GM23338 (cell line): Measurements from ENCODE around the gene UPK1A. TPM values are rescaled to one million over a fixed set of nuclear protein-coding genes. Genes with fewer than 3 reads are reported as not detected.
A peak's percentile ranks its signal among the peaks of the same experiment; 100 is the strongest.

ENCODE experiments used
- ATAC-seq: fragments of 200-7000 bp; cut with Tn5 transposase; 3 replicates; pipeline ENCODE4 v1.9.1; 2020
- DNase-seq: peaks from one replicate; pipeline ENCODE4 v3.0.0-alpha.2; 2015; ENCODE audit warnings: low spot score
- H2AFZ ChIP-seq: fragments of 200-600 bp; sonication (generic); 2 replicates; pipeline ENCODE4 v1.8.0; 2016; ENCODE audit warnings: antibody characterized with exemption, mild to moderate bottlenecking, moderate library complexity
- H3F3A ChIP-seq: fragments of 200-600 bp; sonication (generic); replicated peaks from 2 replicates; pipeline ENCODE4 v1.8.0; 2017; ENCODE audit warnings: antibody characterized with exemption, mixed run types, low read depth
- H3K27ac ChIP-seq: fragments of 200-600 bp; sonication (generic); 2 replicates; pipeline ENCODE4 v1.6.1; 2016; ENCODE audit warnings: low read depth
- H3K27me3 ChIP-seq: fragments of 200-600 bp; sonication (generic); 2 replicates; pipeline ENCODE4 v1.8.0; 2016; ENCODE audit warnings: mild to moderate bottlenecking, mixed run types, moderate library complexity; ENCODE audit not compliant: insufficient read depth
- H3K36me3 ChIP-seq: fragments of 200-600 bp; sonication (generic); 2 replicates; pipeline ENCODE4 v1.8.0; 2016; ENCODE audit warnings: mild to moderate bottlenecking; ENCODE audit not compliant: insufficient read depth
- H3K4me1 ChIP-seq: fragments of 200-600 bp; sonication (generic); 2 replicates; pipeline ENCODE4 v1.8.0; 2016; ENCODE audit warnings: mild to moderate bottlenecking, moderate library complexity; ENCODE audit not compliant: insufficient read depth
- H3K4me2 ChIP-seq: fragments of 200-600 bp; sonication (generic); 2 replicates; pipeline ENCODE4 v1.7.1; 2017; ENCODE audit warnings: mixed run types
- H3K4me3 ChIP-seq: fragments of 200-600 bp; sonication (generic); 2 replicates; pipeline ENCODE4 v1.6.1; 2016; ENCODE audit warnings: mixed run types
- H3K79me2 ChIP-seq: fragments of 200-600 bp; sonication (generic); replicated peaks from 2 replicates; pipeline ENCODE4 v1.8.0; 2017; ENCODE audit warnings: mild to moderate bottlenecking; ENCODE audit not compliant: insufficient read depth
- H3K9me2 ChIP-seq: fragments of 200-600 bp; sonication (generic); 2 replicates; pipeline ENCODE4 v1.8.0; 2017; ENCODE audit not compliant: insufficient read depth
- H4K20me1 ChIP-seq: fragments of 200-600 bp; sonication (generic); replicated peaks from 2 replicates; pipeline ENCODE4 v1.8.0; 2017; ENCODE audit warnings: mild to moderate bottlenecking; ENCODE audit not compliant: insufficient read depth
- H3K27ac Mint-ChIP-seq: 2 replicates; pipeline ENCODE4 v1.8.0; 2020; ENCODE audit warnings: inconsistent platforms, mild to moderate bottlenecking, moderate library complexity, mixed read lengths
- H3K27me3 Mint-ChIP-seq: 3 replicates; pipeline ENCODE4 v1.8.0; 2022; ENCODE audit warnings: low read depth, mild to moderate bottlenecking, moderate library complexity, mixed read lengths, inconsistent platforms; ENCODE audit not compliant: insufficient read depth, poor library complexity
- H3K36me3 Mint-ChIP-seq: 3 replicates; pipeline ENCODE4 v1.8.0; 2021; ENCODE audit warnings: low read depth, mild to moderate bottlenecking, inconsistent platforms, moderate library complexity, mixed read lengths
- H3K4me1 Mint-ChIP-seq: 3 replicates; pipeline ENCODE4 v1.8.0; 2020; ENCODE audit warnings: mild to moderate bottlenecking, inconsistent platforms, mixed read lengths
- H3K4me3 Mint-ChIP-seq: 3 replicates; pipeline ENCODE4 v1.8.0; 2021; ENCODE audit warnings: moderate library complexity, mild to moderate bottlenecking, inconsistent platforms, mixed read lengths
- H3K9me3 Mint-ChIP-seq: 3 replicates; pipeline ENCODE4 v1.8.0; 2020; ENCODE audit warnings: moderate library complexity, mild to moderate bottlenecking, inconsistent platforms, mixed read lengths
- CREB1 ChIP-seq: fragments of 250-450 bp; sonication (Bioruptor Pico); IDR thresholded peaks from 2 replicates; pipeline ENCODE4 v1.5.0; 2020; ENCODE audit warnings: low read depth, mild to moderate bottlenecking, moderate library complexity
- EZH2 ChIP-seq: fragments of 200-600 bp; sonication (generic); IDR thresholded peaks from one replicate; pipeline ENCODE4 v1.8.0; 2017; ENCODE audit warnings: antibody characterized with exemption, mild to moderate bottlenecking, low read depth; ENCODE audit not compliant: unreplicated experiment
- EZH2phosphoT487 ChIP-seq: fragments of 200-600 bp; sonication (generic); IDR thresholded peaks from one replicate; pipeline ENCODE4 v1.8.1; 2018; ENCODE audit warnings: antibody characterized with exemption; ENCODE audit not compliant: unreplicated experiment
- JUNB ChIP-seq: IDR thresholded peaks from one replicate; pipeline ENCODE4 v1.6.1; 2016; ENCODE audit warnings: antibody characterized with exemption; ENCODE audit not compliant: unreplicated experiment
- NANOG ChIP-seq: IDR thresholded peaks from 2 replicates; pipeline ENCODE4 v1.6.1; 2016; ENCODE audit warnings: antibody characterized with exemption, borderline replicate concordance
- STAT1 ChIP-seq: IDR thresholded peaks from one replicate; pipeline ENCODE4 v1.6.1; 2016; ENCODE audit warnings: antibody characterized with exemption; ENCODE audit not compliant: unreplicated experiment
- ZNF114 ChIP-seq: fragments of 250-450 bp; sonication (Bioruptor Pico); IDR thresholded peaks from 2 replicates; pipeline ENCODE4 v1.5.0; 2020; ENCODE audit warnings: mild to moderate bottlenecking, moderate library complexity
- ZNF331 ChIP-seq: fragments of 250-450 bp; sonication (Bioruptor Pico); IDR thresholded peaks from 2 replicates; pipeline ENCODE4 v1.5.0; 2020; ENCODE audit warnings: low read depth, mild to moderate bottlenecking, moderate library complexity
- ZNF462 ChIP-seq: fragments of 250-450 bp; sonication (Bioruptor Pico); IDR thresholded peaks from 2 replicates; pipeline ENCODE4 v1.5.0; 2020; ENCODE audit warnings: mild to moderate bottlenecking, moderate library complexity
- polyA plus RNA-seq: library from polyadenylated mRNA; unstranded; fragments of >200 nt; fragmentation: Nextera tagmentation; extraction: Ambion mirVana; gene quantifications from 2 replicates; pipeline ENCODE4 v1.2.1, GENCODE V29; 2016
- total RNA-seq: library from RNA; depleted of rRNA; stranded (reverse); fragments of >200 nt; shearing (Covaris generic); gene quantifications from 2 replicates; pipeline ENCODE4 v1.2.3, GENCODE V29; 2014
- TF ChIP-seq, protein P1 (sequence below): IDR thresholded peaks from 2 replicates; pipeline ENCODE4 v1.6.1; 2016; ENCODE audit warnings: antibody characterized with exemption
- TF ChIP-seq, protein P2 (sequence below), 2 experiments: fragments of 200-600 bp in 1 of 2; sonication (generic) in 1 of 2; conservative IDR thresholded peaks; 2 replicates each; pipeline versions ENCODE4 v1.5.1 to v1.6.1; 2016 to 2017; ENCODE audit warnings: antibody characterized with exemption in 2 of 2, low read depth in 2 of 2, mild to moderate bottlenecking in 2 of 2, moderate library complexity in 1 of 2
- TF ChIP-seq, protein P3 (sequence below): IDR thresholded peaks from one replicate; pipeline ENCODE4 v1.6.1; 2018; ENCODE audit warnings: antibody characterized with exemption; ENCODE audit not compliant: unreplicated experiment

Gene UPK1A
- total and polyA plus RNA-seq, 2 experiments from 2014 or later = 0.42 to 1.5 TPM

DNA sequence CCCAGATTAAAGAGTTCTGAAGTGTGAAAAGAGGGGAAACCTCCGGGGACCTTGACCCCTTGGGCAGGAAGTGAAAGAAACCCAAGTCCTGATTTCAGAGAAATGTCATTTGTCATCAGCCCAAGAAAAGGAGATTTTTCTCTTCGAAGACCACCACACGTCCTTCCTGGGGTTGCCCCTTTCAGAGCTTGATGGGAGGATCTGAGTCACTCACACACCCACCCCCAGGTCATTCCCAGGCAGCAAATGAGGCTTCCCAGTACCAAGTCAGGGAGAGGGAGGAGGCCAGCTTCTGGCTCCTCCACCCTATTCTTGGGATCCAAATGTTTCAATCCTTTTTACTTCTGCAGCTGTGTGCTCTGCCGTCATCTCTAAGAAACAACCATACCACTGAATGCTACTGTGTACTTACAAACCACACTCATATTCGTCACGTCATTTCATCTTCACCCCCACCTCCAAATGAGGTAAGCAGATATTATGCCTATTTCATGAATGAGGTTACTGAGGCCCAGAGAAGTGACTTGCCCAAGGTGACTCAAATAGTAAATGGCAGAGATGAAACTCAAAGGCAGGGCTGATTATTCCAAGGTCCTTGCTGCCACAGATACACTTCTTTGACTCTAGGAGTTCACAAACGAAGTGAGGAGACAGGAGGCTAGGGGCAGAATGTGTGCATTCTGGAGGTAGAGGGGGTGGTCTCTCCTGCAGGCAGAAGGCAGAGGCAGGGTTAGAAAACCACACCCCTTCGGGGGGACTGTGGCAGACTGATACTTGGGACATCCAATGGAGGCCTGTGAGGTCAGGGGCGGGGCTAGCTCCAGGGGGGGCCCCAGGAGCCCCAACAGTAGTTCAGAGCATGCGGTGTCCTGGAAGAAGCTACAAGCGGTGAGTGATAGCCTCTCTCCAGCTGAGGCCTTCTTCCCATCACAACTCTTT, 46.5 kb downstream of the UPK1A start:
- H3K27ac ChIP-seq = no peak overlapping the region
- Mint-ChIP-seq H3K4me1 (peaks cover 47% of the 10 kb centered on the region), H3K9me3 (no peaks in the 10 kb centered on the region), H3K27ac (no peak overlapping the region), H3K4me3 (peak overlapping the region; percentile 1; the same call in 1 of the 3 replicates), H3K27me3 (peaks cover 19% of the 10 kb centered on the region), H3K36me3 (peaks cover 3% of the 10 kb centered on the region; the same call in 1 of the 3 replicates)
- H3K79me2 ChIP-seq = no peaks in the 10 kb centered on the region
- peaks cover 39% of the 10 kb centered on the region for H3K4me1 ChIP-seq
- H3K27me3 ChIP-seq = no peaks in the 10 kb centered on the region
- DNase-seq (peak; percentile 32), ATAC-seq (no peak)
- H3K9me2 ChIP-seq = no peaks in the 10 kb centered on the region
- H4K20me1 ChIP-seq = no peaks in the 10 kb centered on the region; the same call in 1 of the 2 replicates
- H3K4me2 ChIP-seq = no peak overlapping the region; the same call in 1 of the 2 replicates
- peaks cover 10% of the 10 kb centered on the region; the same call in 1 of the 2 replicates for H3F3A ChIP-seq
- H3K4me3 ChIP-seq = no peak overlapping the region
- no peak overlapping the region for H2AFZ ChIP-seq
- TF ChIP-seq EZH2 (no peak), ZNF331 (CRISPR knock-in tag) (no peak), EZH2phosphoT487 (no peak), JUNB (no peak), ZNF462 (CRISPR knock-in tag) (no peak), NANOG (no peak), CREB1 (CRISPR knock-in tag) (no peak), STAT1 (no peak), ZNF114 (CRISPR knock-in tag) (no peak)
- TF ChIP-seq, protein P1, sequence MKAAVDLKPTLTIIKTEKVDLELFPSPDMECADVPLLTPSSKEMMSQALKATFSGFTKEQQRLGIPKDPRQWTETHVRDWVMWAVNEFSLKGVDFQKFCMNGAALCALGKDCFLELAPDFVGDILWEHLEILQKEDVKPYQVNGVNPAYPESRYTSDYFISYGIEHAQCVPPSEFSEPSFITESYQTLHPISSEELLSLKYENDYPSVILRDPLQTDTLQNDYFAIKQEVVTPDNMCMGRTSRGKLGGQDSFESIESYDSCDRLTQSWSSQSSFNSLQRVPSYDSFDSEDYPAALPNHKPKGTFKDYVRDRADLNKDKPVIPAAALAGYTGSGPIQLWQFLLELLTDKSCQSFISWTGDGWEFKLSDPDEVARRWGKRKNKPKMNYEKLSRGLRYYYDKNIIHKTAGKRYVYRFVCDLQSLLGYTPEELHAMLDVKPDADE = no peak
- TF ChIP-seq, protein P2, sequence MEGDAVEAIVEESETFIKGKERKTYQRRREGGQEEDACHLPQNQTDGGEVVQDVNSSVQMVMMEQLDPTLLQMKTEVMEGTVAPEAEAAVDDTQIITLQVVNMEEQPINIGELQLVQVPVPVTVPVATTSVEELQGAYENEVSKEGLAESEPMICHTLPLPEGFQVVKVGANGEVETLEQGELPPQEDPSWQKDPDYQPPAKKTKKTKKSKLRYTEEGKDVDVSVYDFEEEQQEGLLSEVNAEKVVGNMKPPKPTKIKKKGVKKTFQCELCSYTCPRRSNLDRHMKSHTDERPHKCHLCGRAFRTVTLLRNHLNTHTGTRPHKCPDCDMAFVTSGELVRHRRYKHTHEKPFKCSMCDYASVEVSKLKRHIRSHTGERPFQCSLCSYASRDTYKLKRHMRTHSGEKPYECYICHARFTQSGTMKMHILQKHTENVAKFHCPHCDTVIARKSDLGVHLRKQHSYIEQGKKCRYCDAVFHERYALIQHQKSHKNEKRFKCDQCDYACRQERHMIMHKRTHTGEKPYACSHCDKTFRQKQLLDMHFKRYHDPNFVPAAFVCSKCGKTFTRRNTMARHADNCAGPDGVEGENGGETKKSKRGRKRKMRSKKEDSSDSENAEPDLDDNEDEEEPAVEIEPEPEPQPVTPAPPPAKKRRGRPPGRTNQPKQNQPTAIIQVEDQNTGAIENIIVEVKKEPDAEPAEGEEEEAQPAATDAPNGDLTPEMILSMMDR (conservative IDR thresholded peaks at IDR 0.05; ENCODE audit: low read depth in 2 of 2) = no peak
- TF ChIP-seq, protein P3, sequence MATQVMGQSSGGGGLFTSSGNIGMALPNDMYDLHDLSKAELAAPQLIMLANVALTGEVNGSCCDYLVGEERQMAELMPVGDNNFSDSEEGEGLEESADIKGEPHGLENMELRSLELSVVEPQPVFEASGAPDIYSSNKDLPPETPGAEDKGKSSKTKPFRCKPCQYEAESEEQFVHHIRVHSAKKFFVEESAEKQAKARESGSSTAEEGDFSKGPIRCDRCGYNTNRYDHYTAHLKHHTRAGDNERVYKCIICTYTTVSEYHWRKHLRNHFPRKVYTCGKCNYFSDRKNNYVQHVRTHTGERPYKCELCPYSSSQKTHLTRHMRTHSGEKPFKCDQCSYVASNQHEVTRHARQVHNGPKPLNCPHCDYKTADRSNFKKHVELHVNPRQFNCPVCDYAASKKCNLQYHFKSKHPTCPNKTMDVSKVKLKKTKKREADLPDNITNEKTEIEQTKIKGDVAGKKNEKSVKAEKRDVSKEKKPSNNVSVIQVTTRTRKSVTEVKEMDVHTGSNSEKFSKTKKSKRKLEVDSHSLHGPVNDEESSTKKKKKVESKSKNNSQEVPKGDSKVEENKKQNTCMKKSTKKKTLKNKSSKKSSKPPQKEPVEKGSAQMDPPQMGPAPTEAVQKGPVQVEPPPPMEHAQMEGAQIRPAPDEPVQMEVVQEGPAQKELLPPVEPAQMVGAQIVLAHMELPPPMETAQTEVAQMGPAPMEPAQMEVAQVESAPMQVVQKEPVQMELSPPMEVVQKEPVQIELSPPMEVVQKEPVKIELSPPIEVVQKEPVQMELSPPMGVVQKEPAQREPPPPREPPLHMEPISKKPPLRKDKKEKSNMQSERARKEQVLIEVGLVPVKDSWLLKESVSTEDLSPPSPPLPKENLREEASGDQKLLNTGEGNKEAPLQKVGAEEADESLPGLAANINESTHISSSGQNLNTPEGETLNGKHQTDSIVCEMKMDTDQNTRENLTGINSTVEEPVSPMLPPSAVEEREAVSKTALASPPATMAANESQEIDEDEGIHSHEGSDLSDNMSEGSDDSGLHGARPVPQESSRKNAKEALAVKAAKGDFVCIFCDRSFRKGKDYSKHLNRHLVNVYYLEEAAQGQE = no peak
- no peaks in the 10 kb centered on the region for H3K36me3 ChIP-seq
